Measurements from ENCODE around the gene AMPD3. TPM values are rescaled to one million over a fixed set of nuclear protein-coding genes. Genes with fewer than 3 reads are reported as not detected.

Gene AMPD3
- polyA plus RNA-seq, 3 donors = 4.6 to 5.3 (median 5.0) TPM

Other genes with a start within 250 kb of the AMPD3 start
- gene SBF2, start 161.0 kb upstream of the AMPD3 start, polyA plus RNA-seq (ENCODE audit: insufficient read length in 3 of 3) = 10 to 100 TPM; 50.0 to 53.0 (median 51.4) TPM
- gene ADM, start 150.2 kb upstream of the AMPD3 start, polyA plus RNA-seq (ENCODE audit: insufficient read length in 3 of 3) = 1 to 10 TPM; 7.0 to 9.5 (median 7.7) TPM
- 10 to 100 TPM; 42.7 to 49.9 (median 48.3) TPM for gene RNF141, start 85.9 kb downstream of the AMPD3 start, polyA plus RNA-seq (ENCODE audit: insufficient read length in 3 of 3)
- 10 to 100 TPM; 55.2 to 88.4 (median 56.6) TPM for gene LYVE1, start 113.4 kb downstream of the AMPD3 start, polyA plus RNA-seq (ENCODE audit: insufficient read length in 3 of 3)
- 10 to 100 TPM in 1 of 3 donors, 1 to 10 TPM in 2; 8.6 to 10.3 (median 8.8) TPM for gene IRAG1, start 238.5 kb downstream of the AMPD3 start, polyA plus RNA-seq (ENCODE audit: insufficient read length in 3 of 3)